ENCODE data around the gene CAST.
"Not testable (repeated sequence)": the region's sequence is repeated elsewhere in the genome, so short reads cannot be mapped to it uniquely, and the experiment has no call there.

Gene CAST

GRCh38 chr5:96781031-96781971 is 119.1 kb downstream of the CAST start:
- peak; percentile 2 for DNase-seq (ENCODE audit: low spot score)

GRCh38 chr5:96783326-96783725 is 121.2 kb downstream of the CAST start:
- DNase-seq (ENCODE audit: low spot score) = no peak

DNA sequence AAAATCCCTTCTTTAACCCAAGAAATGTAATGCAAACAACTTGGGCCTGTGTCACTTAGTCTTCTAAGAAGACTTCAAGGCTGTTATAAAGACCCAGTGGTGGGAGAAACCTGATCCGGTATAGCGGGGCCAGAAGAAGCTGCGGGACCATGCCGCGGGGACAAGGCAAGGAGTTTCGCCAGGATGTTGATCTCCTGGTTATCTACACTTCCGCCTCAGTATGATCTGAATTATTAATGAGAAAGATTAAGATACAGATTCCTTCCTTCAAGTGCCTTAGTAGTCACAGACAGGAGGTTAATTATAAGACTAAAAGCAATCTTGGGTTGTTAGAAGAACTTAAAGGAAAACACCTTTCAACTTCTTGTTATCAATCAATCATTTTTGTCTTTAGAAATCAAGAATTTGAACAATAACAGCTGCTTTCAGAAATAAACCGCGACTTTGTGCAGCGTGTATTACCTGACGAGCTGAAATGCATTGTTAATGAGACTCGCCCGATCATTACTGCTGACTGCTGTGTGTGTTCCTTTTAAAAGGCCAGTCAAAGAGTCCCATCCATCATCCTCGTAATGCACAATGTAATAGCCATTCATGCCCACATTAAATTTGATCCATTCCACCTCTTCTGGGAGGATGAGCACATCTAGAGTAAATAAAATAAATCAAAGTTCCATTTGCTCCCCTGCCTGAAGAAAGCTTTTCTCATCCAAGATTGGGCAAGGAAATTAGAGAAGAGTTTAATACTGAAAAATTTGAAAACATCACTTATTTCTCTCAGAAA is 123.3 kb downstream of the CAST start:
- DNase-seq (ENCODE audit: low spot score) = no peak

DNA sequence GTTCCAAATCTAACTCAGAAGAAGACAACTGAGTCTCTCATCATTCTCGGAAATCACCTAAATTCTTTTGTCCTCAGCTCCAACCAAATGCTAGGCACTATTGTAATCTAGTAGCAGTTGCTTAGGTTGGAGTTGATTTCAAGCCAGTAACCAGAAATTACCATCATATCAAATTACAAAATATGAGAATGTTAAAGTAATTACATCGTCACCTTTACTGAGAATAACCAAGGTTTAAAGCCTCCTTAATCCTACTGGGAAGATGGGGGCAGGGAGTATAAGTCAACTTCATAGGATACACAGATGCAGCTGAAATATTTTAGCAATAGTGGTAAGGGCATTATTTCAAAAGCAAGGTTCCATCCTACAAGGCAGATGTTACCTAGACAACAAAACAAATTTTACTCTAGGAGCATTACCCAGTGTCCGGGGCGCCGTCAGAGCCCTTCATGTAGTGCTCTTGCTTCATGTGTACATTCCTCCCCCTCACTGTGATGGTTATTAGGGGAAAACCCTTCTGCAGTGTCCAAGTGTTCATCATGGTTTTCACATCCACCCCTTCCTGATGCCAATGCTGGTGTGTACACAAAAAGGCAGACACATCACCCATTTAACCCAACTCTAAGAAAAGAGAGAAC is 126.1 kb downstream of the CAST start:
- DNase-seq (ENCODE audit: low spot score) = no peak

DNA sequence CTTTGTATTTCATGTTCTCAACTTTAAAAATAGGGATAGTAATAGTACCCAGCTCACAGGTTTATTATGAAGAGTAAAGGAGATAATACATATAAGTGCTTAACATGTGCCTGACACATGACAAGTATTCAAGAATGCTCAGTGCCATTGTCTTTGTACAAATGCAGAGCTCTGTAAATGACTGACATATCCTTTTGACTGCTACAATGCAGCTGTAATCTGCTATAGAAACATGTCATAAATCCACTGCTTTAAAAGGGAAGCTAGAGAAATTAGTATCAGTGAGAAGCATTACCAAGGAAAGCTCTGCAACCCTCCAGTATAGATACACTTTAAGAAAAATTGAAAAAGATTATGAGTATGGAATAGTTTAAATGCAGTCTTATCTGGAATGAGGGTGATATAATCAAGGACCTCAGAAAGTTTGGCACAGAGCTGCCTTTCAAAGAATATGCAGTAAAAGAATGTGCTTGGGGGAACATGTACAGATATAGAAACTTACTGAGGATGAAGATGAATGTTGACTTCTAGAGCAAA is 127.7 kb downstream of the CAST start:
- DNase-seq (ENCODE audit: low spot score) = no peak

DNA sequence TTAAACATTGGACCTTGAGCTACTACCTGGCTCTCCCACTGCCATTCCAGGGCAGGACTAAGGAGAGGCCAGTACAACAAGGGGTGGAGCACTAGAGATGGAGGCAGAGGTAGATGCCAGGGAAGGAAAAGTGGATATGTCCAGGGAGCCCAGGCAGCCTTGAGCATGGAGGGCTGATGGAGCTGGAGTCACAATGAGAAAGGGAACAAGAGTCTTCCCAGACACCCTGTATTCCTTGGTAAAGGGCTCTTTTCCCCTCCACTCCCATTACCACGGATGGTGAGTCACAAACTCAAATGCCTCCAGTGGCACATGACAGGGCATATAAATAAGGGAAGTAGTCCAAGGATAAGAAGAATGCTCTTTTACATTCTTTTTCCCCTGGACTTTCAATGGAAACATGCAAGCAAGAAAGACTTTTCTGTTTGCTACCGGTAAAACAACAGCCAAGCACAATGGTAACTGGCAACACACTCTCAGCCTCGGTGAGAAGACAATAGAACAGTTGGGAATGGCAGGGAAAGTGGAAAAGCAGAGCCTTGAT is 128.9 kb downstream of the CAST start:
- DNase-seq (ENCODE audit: low spot score) = no peak

DNA sequence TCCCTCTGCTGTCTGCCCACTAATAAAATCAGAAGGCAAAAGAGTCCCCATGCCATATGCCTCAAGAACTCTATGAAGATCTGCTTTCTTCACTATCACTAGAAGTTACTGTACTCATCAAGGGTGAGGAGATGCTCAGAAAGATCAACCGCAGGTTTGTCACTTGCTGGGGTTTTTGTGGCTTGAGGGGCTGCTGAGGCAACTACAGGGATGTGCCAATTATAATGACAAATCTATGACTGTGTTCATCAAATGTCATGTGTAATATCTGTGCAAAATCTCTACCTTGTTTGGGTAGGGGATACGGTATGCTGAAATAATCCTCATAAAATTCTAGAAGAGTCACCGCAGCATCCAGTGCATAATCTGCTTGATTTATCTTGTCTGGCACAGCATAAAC is 132.6 kb downstream of the CAST start:
- no peak for DNase-seq (ENCODE audit: low spot score)

- no peak for DNase-seq (ENCODE audit: low spot score)
Observed at GRCh38 chr5:96795626-96796025, 133.4 kb downstream of the CAST start.

DNA sequence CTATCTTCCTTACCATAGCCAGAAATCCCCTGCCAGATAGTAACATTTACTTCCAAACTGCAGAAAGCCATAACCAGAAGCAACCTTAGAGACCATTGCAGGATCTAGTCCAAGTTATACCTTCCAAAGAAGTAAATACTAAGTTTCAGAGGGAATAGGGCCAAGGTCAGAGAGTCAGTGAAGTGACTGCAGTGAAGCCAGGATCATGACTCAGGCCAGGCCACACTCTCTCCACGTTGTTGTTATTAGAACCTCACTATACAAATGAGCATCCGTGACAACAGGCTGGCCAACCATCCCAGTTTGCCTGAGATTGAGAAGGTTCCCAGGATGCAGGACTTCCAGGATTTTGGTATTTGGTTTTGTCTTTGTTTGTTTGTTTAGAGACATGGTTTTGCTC is 134.3 kb downstream of the CAST start:
- DNase-seq (ENCODE audit: low spot score) = no peak

- not testable (repeated sequence) for DNase-seq (ENCODE audit: low spot score)
Observed at GRCh38 chr5:96801718-96802117, 139.5 kb downstream of the CAST start.

- DNase-seq (ENCODE audit: low spot score) = peak; percentile 13
Observed at GRCh38 chr5:96807075-96807654, 145.0 kb downstream of the CAST start.

DNA sequence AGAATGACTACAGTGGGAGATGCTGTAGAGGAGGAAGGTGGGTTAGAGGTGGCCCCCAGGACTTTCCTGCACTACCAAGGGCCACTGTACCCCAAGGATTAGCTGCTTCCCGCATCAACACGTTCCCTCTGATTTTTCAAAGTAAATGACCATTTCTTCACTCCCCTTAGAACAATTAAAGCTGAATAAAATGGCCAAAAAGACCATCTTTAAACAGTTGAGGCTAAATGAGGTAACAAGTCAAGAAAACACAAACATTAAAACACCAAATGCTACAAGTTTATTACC is 146.3 kb downstream of the CAST start:
- DNase-seq (ENCODE audit: low spot score) = no peak

GRCh38 chr5:96808868-96809558 is 146.8 kb downstream of the CAST start:
- DNase-seq (ENCODE audit: low spot score) = no peak

GRCh38 chr5:96809921-96810320 is 147.7 kb downstream of the CAST start:
- DNase-seq (ENCODE audit: low spot score) = no peak

DNA sequence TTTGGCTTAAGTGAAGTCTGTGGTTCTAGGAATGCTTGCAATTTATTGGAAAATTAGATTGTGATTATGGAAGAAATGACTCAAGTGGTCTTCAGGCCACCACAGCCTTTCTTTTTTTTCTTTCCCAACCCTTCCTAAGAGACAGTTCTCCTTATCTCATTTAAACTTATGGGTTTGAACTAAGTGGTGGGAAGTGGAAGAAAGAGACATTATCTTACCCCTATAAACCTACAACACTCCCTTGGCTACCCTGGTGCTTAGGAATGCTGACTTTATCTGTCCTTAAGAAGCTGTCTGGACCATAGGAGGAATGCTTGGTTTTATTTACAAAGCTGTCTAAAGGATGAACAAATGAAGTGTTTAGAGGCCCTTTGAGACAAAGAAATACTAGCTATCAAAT is 150.7 kb downstream of the CAST start:
- no peak for DNase-seq (ENCODE audit: low spot score)

DNA sequence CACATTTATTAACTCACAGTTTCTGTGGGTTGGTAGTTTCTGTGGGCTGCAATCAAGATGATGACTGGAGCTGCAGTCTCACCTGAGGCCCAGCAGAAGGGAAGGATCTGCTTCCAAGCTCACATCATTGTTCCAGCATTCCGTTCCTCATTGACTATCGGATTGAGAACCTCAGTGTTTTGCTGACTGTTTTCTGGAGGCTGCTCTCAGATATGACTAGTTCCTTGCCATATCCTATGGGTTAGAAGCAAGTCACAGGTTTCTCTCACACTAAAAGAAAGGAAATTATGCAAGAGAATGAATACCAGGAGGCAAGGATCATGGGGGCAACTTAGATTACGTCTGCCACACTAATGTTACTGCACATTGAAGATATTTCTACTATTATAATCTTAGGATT is 151.9 kb downstream of the CAST start:
- no peak for DNase-seq (ENCODE audit: low spot score)

DNA sequence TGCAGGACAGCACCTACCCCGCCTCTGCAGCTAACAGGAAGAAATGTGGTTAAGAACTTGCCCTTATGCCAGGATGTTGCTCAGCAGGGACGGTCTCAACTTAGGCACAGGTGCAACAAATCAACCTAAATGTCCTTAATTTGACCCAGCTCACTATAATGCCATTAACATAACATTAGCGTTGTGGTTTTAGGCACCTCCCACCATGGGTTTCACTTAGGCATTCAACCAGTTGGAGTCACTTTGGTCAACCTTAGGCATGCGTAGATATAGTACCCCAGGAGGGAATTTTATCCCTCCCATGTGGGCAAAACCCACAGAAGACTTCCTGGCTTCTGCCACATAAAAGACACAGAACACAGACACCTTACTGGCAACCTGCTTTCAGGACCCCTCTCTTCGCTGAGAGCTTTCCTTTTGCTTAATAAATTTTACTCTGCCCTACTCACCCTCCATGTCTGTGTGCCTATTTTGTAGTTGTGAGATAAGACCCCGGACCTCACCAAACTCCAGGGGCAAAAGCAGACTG is 154.3 kb downstream of the CAST start:
- no peak for DNase-seq (ENCODE audit: low spot score)

DNA sequence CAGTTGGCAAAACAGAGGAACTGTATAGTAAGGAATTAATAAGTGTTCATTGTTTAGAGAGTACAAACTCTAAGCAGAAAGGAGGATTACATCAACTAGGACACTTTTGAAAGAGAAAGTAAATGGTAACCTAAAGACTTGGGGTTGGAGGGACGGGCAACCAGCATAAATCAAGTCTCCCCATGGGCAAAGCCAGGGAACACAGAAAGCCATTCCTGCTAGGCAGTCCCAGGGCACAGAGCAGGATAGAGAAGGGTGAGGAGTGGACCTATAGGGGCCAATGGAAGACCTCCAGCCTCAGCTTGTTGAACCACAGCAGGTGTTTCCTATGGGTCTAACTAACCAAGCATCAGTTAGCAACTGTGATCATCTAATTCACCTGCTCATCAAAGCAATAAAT is 154.8 kb downstream of the CAST start:
- DNase-seq (ENCODE audit: low spot score) = no peak

DNA sequence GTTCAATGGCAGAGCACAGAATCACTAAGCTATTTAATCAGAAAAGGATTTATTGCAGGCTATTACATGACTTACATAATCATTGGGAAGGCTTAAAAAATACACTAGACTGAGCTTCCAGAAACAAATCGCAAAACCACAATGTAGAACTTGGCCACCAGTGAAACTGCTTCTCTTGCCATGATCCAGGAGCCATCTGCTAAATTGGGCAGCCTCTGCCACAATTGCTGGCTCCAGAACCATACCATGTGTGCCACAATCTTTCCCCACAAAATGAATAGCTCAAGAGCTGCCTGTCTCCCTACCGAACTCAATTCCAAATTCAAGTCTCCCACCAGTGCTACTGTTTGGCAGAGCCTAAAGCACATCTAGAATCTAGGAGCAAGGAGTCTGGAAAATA is 155.3 kb downstream of the CAST start:
- DNase-seq (ENCODE audit: low spot score) = no peak

GRCh38 chr5:96818125-96818788 is 156.1 kb downstream of the CAST start:
- DNase-seq (ENCODE audit: low spot score) = no peak

DNA sequence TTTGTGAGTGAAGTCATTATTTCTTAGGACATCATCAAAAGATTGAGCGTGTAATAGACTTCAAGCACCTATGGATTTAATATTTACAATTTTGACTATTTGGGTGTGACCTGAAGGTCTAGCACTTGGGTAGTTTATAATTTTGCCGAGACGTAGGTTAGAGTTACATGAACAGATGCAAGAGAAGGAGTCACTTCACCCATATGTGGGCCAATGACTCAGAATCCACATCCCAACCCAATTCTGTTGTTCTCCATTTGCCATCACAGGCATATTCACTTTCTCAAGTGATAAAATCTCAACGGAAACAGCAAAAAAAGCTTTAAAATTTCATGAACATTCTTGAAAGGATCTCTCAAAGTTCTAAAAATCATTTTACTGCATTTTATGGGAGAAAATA is 157.6 kb downstream of the CAST start:
- no peak for DNase-seq (ENCODE audit: low spot score)

All from COLO829 (cell line).